Nephron progenitor cell (in vitro differentiated cells): ENCODE results near the gene HSDL2.
A peak's percentile ranks its signal among the peaks of the same experiment; 100 is the strongest.
"Not testable (repeated sequence)": the region's sequence is repeated elsewhere in the genome, so short reads cannot be mapped to it uniquely, and the experiment has no call there.

Experiments used
- DNase-seq: peaks from one replicate; pipeline ENCODE4 v3.0.0; 2021
- H3K27ac Mint-ChIP-seq: 2 replicates; pipeline ENCODE4 v1.8.0; 2021; ENCODE audit warnings: mild to moderate bottlenecking, moderate library complexity, mixed read lengths
- H3K27me3 Mint-ChIP-seq: 2 replicates; pipeline ENCODE4 v1.8.0; 2021; ENCODE audit warnings: mild to moderate bottlenecking, low read depth, mixed read lengths; ENCODE audit not compliant: poor library complexity
- H3K36me3 Mint-ChIP-seq: 2 replicates; pipeline ENCODE4 v1.8.0; 2021; ENCODE audit warnings: low read depth, mixed read lengths
- H3K4me1 Mint-ChIP-seq: 2 replicates; pipeline ENCODE4 v1.8.0; 2021; ENCODE audit warnings: mixed read lengths
- H3K4me3 Mint-ChIP-seq: 2 replicates; pipeline ENCODE4 v1.8.0; 2021; ENCODE audit warnings: mild to moderate bottlenecking, moderate library complexity, mixed read lengths
- H3K9me3 Mint-ChIP-seq: 2 replicates; pipeline ENCODE4 v1.8.0; 2021; ENCODE audit warnings: mild to moderate bottlenecking, moderate library complexity, mixed read lengths
- TF ChIP-seq, protein P1 (sequence below): fragments of 200-600 bp; sonication (generic); IDR thresholded peaks from 2 replicates; pipeline ENCODE4 v1.5.0; 2021; ENCODE audit warnings: antibody characterized with exemption

Gene HSDL2

DNA sequence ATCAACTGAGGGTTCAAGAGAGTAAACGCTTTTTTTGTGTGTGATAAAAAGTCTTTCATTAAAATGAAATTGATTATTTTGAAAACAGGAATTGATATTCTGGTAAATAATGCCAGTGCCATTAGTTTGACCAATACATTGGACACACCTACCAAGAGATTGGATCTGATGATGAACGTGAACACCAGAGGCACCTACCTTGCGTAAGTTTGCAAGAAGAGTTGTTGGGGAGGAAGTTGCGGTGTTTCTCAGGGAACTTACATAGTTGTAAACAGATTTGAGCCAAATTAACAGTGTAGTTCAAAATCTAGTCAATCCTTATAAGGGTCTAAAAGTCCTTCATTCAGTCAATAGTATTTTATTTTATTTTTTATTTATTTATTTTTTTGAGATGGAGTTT, 28.9 kb downstream of the HSDL2 start:
- DNase-seq, result no peak
- Mint-ChIP-seq H3K36me3 (peaks cover 70% of the 10 kb centered on the region), H3K4me3 (no peak overlapping the region), H3K9me3 (no peaks in the 10 kb centered on the region), H3K27ac (no peak overlapping the region), H3K27me3 (no peaks in the 10 kb centered on the region), H3K4me1 (peaks cover 6% of the 10 kb centered on the region)
- TF ChIP-seq, protein P1, sequence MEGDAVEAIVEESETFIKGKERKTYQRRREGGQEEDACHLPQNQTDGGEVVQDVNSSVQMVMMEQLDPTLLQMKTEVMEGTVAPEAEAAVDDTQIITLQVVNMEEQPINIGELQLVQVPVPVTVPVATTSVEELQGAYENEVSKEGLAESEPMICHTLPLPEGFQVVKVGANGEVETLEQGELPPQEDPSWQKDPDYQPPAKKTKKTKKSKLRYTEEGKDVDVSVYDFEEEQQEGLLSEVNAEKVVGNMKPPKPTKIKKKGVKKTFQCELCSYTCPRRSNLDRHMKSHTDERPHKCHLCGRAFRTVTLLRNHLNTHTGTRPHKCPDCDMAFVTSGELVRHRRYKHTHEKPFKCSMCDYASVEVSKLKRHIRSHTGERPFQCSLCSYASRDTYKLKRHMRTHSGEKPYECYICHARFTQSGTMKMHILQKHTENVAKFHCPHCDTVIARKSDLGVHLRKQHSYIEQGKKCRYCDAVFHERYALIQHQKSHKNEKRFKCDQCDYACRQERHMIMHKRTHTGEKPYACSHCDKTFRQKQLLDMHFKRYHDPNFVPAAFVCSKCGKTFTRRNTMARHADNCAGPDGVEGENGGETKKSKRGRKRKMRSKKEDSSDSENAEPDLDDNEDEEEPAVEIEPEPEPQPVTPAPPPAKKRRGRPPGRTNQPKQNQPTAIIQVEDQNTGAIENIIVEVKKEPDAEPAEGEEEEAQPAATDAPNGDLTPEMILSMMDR, result no peak

DNA sequence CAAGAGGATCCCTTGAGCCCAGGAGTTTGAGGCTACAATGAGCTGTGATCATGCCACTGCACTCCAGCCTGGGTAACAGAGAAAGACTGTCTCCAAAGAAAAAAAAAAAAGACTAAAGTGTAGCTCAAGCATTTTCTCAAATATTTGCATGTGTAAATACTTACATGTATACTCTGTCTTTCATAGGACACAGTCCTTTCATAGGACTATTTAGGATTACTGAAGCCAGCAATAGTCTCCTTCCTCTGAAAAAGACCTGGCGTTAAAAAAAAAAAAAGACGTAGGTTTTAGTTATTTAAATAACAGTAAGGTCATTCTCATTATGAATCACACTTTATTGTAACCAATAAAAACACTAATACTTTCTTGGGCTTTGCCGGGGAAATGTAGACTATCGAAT, 29.9 kb downstream of the HSDL2 start:
- Mint-ChIP-seq H3K27me3 (no peaks in the 10 kb centered on the region), H3K4me3 (no peak overlapping the region), H3K9me3 (no peaks in the 10 kb centered on the region), H3K27ac (no peak overlapping the region), H3K4me1 (peaks cover 10% of the 10 kb centered on the region), H3K36me3 (peaks cover 63% of the 10 kb centered on the region)
- TF ChIP-seq, protein P1, result no peak
- DNase-seq, result no peak

DNA sequence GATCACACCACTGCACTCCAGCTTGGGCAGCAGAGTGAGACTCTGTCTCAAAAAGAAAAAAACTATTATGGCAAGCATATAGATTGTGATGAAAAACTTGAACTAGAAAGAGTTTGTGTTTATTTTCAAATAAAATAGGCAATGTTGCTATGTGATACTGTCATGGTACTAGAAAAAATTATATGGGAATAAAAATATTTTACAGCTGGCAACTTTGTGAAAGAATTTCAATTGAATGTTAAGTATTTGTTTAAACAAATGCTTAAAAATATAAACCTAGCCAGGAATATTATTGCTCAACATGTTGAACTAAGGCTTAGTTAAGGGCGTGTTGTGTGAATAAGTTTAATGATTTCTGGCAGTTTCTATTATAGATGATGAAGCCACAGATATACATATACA, 31.7 kb downstream of the HSDL2 start:
- Mint-ChIP-seq H3K27ac (no peak overlapping the region), H3K4me3 (no peak overlapping the region), H3K4me1 (peaks cover 10% of the 10 kb centered on the region), H3K27me3 (no peaks in the 10 kb centered on the region), H3K36me3 (peaks cover 44% of the 10 kb centered on the region), H3K9me3 (no peaks in the 10 kb centered on the region)
- no peak for DNase-seq
- TF ChIP-seq, protein P1, result no peak

DNA sequence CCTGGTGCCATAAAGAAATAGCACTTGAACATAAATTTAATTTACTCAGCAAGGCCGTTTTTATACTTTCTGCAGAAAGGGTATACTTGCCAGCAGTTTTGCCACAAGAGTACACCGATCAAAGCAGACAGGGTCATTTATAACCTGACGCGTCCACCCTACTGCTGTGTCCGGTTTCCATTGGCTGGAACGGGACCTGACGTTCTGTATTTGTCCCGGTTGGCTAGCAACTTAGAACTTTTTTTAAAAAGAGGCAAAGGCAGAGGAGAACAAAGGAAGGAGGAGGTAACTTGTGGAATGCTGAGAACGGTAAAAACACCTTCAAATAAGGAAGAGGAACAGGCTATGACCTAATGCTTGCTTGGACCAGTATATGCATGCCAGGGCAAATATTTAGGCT, 33.8 kb downstream of the HSDL2 start:
- Mint-ChIP-seq H3K36me3 (peaks cover 27% of the 10 kb centered on the region), H3K27ac (peak overlapping the region; percentile 39)
- not testable (repeated sequence) for DNase-seq, H3K27me3 Mint-ChIP-seq, H3K4me1 Mint-ChIP-seq, H3K4me3 Mint-ChIP-seq, H3K9me3 Mint-ChIP-seq

DNA sequence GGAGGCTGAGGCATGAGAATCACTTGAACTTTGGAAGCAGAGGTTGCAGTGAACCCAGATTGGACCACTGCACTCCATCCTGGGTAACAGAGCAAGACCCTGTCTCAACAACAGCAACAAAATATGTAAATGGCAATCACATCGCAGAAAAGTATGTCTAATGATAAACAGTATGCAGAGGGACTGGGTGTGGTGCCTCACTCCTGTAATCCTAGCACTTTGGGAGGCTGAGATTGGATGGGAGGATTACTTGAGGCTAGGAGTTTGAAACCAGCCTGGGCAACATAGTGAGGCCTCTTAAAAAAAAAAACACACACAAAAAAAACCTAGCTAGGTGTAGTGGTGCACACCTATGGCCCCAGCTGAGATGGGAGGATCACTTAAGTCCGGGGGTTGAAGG, 40.3 kb downstream of the HSDL2 start:
- DNase-seq, result no peak
- Mint-ChIP-seq H3K4me3 (no peak overlapping the region), H3K36me3 (peaks cover 9% of the 10 kb centered on the region), H3K4me1 (no peaks in the 10 kb centered on the region), H3K27ac (peak overlapping the region; percentile 50), H3K9me3 (no peaks in the 10 kb centered on the region), H3K27me3 (no peaks in the 10 kb centered on the region)
- TF ChIP-seq, protein P1, result no peak

DNA sequence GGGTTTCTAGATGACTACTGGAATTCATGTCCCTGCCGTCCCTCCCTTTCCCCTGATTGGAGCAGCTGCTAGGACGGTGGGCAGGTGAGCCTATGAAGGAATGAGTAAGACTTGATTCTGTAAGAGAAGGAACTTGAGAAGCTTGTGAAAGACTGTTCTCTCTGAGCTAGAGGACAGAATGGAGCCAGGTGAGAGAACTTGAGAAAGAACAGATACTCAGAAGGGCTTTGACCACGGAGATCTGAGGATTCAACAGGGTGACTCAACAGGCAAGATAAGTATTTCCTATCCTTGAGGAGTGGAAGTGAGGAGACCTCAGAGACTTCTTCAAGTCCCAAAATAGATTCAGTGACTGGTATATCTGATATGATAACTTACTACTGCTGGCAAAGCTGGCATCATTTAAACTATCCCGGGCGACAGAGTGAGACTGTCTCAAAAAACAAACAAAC, 41.9 kb downstream of the HSDL2 start:
- Mint-ChIP-seq H3K27me3 (no peaks in the 10 kb centered on the region), H3K9me3 (no peaks in the 10 kb centered on the region), H3K4me1 (no peaks in the 10 kb centered on the region), H3K4me3 (no peak overlapping the region), H3K36me3 (peaks cover 9% of the 10 kb centered on the region), H3K27ac (peak overlapping the region; percentile 21)
- TF ChIP-seq, protein P1, result no peak
- DNase-seq, result no peak
